Ovary (tissue), 9 donors: ENCODE results near the gene TMED5. TPM values are rescaled to one million over a fixed set of nuclear protein-coding genes. Genes with fewer than 3 reads are reported as not detected.

ENCODE experiments used
- DNase-seq, 5 donors: peaks; one replicate each; pipeline ENCODE4 v3.0.0-alpha.2; 2019 to 2020
- H3K27ac ChIP-seq, 2 donors: fragments of 200-600 bp; one replicate each; pipeline versions ENCODE4 v1.5.1 to v1.8.0; 2019 to 2022
- H3K27me3 ChIP-seq: fragments of 200-600 bp; one replicate; pipeline ENCODE4 v1.8.0; 2022
- H3K36me3 ChIP-seq: fragments of 200-600 bp; sonication (generic); one replicate; pipeline ENCODE4 v1.5.1; 2019
- H3K4me1 ChIP-seq: one replicate; pipeline ENCODE4 v1.8.1; 2013; ENCODE audit warnings: mild to moderate bottlenecking, moderate library complexity; ENCODE audit not compliant: insufficient read depth
- H3K4me3 ChIP-seq: fragments of 200-600 bp; sonication (generic); one replicate; pipeline ENCODE4 v1.5.1; 2017
- H3K9me3 ChIP-seq, 2 donors: fragments of 200-600 bp in 1 of 2; sonication (generic) in 1 of 2; one replicate each; pipeline versions ENCODE4 v1.5.1 to v1.8.1; 2013 to 2019; ENCODE audit warnings: mild to moderate bottlenecking in 1 of 2, moderate library complexity in 1 of 2
- EP300 ChIP-seq: sonication (generic); formaldehyde crosslinking; IDR thresholded peaks from one replicate; pipeline ENCODE4 v1.6.1; 2017; ENCODE audit warnings: antibody characterized with exemption
- POLR2A ChIP-seq: fragments of 450-650 bp; IDR thresholded peaks from one replicate; pipeline ENCODE4 v1.6.1; 2017; ENCODE audit warnings: antibody characterized with exemption, mild to moderate bottlenecking, moderate library complexity
- WGBS, 3 donors: extraction: QIAGEN DNeasy Blood & Tissue Kit in 1 of 3; methylation state at CpG; one replicate each; pipeline versions ENCODE4 v1.1.5 to v1.1.7; 2013 to 2017; 5-methylcytosine and 5-hydroxymethylcytosine counted together
- intact Hi-C, 4 donors: fragments of 100-400 bp; cut with DNase I; formaldehyde crosslinking; loops; one replicate each; pipeline versions ENCODE4 v1.11.0 to v1.15.1; 2022 to 2023
- polyA plus RNA-seq, 2 donors: library from polyadenylated mRNA; stranded (reverse); fragments of 200-250 nt in 1 of 2; fragments of 350-450 nt in 1 of 2; fragmentation: Illumina TruSeq in 1 of 2; extraction: RNeasy Lipid Tissue Mini Kit (QIAGEN cat#74804) in 1 of 2; gene quantifications; one replicate each; pipeline ENCODE4 v1.2.3, GENCODE V29; 2013 to 2014
- total RNA-seq, 7 donors: library from RNA; depleted of rRNA in 2 of 7; stranded (reverse); fragments of >200 nt in 2 of 7; fragmentation: NEBNext Ultra II Directional in 3 of 7; extraction: Animal tissue kit (Norgen Biotek cat#: 25700) in 3 of 7; gene quantifications; one replicate each; pipeline versions ENCODE4 v1.1.0 to v1.2.4, GENCODE V29; 2016 to 2023
- TF ChIP-seq, protein P1 (sequence below), 3 donors: fragments of 450-650 bp in 2 of 3; fragments of 200-600 bp in 1 of 3; IDR thresholded peaks; one replicate each; pipeline versions ENCODE4 v1.5.1 to v1.8.0; 2016 to 2022; ENCODE audit warnings: antibody characterized with exemption in 3 of 3, mild to moderate bottlenecking in 1 of 3
- donor health status: DM: no; HTN: no; CAD: no; lungs with moderate emphysema.
- donor health status: DM: no; HTN: no; CAD: no.
- donor health status: Bipolar disorder and iron deficiency.
- donor health status: DM: yes; HTN: yes; CAD: no.
- donor health status: DM: no; HTN: no; CAD: no.
- donor health status: DM: yes; HTN: yes; CAD: no.

The TMED5 gene
- total and polyA plus RNA-seq, 9 donors: 15.2 to 51.0 (median 37.1) TPM

DNA sequence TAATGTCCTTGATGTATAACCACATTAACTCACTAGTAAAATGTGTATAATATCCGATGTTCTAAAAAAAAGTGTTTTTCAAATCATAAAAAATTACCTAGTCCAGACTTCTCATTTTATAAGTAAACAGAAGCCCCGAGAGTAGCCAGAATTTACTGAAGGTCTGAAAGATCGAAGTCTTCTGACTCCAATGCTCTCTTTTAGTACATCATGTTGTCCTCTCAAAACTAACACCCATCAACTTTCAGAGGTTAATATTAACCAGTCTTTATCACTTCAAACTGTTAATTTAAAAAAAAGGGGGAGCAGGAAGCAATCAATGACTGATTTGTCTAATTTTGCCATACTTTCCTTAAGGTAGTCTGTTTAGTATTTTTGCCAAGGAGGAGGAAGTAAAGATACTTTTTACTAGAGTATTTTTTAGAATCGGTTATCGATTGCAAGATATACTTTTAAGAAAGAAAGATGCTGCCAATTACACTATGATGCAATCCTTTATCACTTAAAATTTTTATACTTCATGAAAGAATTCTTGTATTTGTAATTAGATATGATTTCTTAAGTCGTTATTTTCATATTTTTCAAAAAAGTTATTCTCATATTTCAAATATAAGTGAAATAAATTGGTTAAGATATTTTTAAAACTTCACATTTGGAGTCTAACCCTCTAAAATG lies 25.8 kb upstream of the TMED5 start:
- intact Hi-C loops: no loop called here
- Histone ChIP-seq H3K4me1 (no peaks in the 10 kb centered on the region), H3K27ac (peak overlapping the region in 1 of 2 donors; percentile 20), H3K36me3 (no peaks in the 10 kb centered on the region), H3K9me3 (no peaks in the 10 kb centered on the region), H3K27me3 (no peaks in the 10 kb centered on the region), H3K4me3 (no peak overlapping the region)
- TF ChIP-seq EP300: no peak
- no peak for TF ChIP-seq POLR2A
- TF ChIP-seq, protein P1, sequence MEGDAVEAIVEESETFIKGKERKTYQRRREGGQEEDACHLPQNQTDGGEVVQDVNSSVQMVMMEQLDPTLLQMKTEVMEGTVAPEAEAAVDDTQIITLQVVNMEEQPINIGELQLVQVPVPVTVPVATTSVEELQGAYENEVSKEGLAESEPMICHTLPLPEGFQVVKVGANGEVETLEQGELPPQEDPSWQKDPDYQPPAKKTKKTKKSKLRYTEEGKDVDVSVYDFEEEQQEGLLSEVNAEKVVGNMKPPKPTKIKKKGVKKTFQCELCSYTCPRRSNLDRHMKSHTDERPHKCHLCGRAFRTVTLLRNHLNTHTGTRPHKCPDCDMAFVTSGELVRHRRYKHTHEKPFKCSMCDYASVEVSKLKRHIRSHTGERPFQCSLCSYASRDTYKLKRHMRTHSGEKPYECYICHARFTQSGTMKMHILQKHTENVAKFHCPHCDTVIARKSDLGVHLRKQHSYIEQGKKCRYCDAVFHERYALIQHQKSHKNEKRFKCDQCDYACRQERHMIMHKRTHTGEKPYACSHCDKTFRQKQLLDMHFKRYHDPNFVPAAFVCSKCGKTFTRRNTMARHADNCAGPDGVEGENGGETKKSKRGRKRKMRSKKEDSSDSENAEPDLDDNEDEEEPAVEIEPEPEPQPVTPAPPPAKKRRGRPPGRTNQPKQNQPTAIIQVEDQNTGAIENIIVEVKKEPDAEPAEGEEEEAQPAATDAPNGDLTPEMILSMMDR (IDR thresholded peaks at IDR 0.05): no peak
- DNase-seq: no peak
- 59 to 78% (median 63%) methylated on average over 6 of the region's 6 CpGs for WGBS, 3 donors

DNA sequence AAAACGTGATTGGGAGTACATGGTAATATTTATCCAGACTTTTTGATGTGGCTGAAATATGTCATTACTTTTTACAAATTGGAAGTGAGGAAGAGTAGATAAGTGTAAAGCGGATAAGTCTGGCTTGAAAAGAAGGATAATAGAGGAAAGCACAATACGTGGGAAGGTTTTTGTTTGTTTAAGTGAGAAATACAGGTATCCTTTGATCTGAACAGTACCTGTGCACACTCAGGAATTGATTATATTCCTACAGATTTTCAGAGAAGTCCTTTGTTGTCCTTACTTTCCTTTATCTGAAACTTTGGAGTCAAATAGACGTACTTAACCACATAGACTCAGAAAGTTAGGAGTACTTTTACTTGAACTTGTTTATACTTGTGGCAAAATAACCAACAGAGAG lies 20.5 kb upstream of the TMED5 start:
- Histone ChIP-seq H3K4me1 (no peaks in the 10 kb centered on the region), H3K9me3 (no peaks in the 10 kb centered on the region), H3K27me3 (no peaks in the 10 kb centered on the region), H3K36me3 (no peaks in the 10 kb centered on the region), H3K4me3 (no peak overlapping the region), H3K27ac (no peak overlapping the region)
- DNase-seq: no peak
- WGBS, 3 donors: 89 to 94% (median 90%) methylated on average over 4 of the region's 4 CpGs
- intact Hi-C loops: loop anchor here in 1 of 4 donors (5.0 kb wide), 1 partner anchor 1948 kb away; no protein-coding TSS in a partner anchor
- TF ChIP-seq, protein P1 (IDR thresholded peaks at IDR 0.05): no peak
- no peak for TF ChIP-seq POLR2A
- no peak for TF ChIP-seq EP300

DNA sequence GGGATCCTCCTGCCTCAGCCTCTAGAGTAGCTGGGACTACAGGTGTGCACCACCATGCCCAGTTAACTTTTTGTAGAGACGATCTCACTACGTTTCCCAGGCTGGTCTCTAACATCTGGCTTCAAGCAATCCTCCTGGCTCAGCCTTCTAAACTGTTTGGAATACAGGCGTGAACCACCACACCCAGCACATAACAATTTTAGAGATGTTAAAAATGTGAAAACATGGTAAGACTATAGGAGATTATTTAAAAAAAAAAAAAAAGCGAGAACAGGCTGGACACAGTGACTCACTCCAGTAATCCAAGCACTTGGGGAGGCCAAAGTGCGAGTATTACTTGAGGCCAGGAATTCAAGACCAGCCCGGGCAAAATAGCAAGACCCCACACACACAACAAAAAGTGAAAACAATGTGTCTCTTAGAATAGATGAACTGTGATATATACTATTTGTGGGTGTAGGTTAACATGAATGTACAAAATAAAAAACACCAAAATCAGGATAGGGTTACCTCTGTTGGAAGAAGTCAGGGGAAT lies 19.9 kb upstream of the TMED5 start:
- DNase-seq: no peak
- H3K4me1 ChIP-seq: no peaks in the 10 kb centered on the region
- no peak overlapping the region for H3K4me3 ChIP-seq
- H3K27me3 ChIP-seq: no peaks in the 10 kb centered on the region
- no peak overlapping the region for H3K27ac ChIP-seq
- intact Hi-C loops: loop anchor here in 1 of 4 donors (5.0 kb wide), 1 partner anchor 1948 kb away; no protein-coding TSS in a partner anchor
- H3K9me3 ChIP-seq: no peaks in the 10 kb centered on the region
- 73 to 83% (median 75%) methylated on average over 6 of the region's 6 CpGs for WGBS, 3 donors
- H3K36me3 ChIP-seq: no peaks in the 10 kb centered on the region
- TF ChIP-seq EP300: no peak
- TF ChIP-seq POLR2A: no peak
- TF ChIP-seq, protein P1 (IDR thresholded peaks at IDR 0.05): no peak

DNA sequence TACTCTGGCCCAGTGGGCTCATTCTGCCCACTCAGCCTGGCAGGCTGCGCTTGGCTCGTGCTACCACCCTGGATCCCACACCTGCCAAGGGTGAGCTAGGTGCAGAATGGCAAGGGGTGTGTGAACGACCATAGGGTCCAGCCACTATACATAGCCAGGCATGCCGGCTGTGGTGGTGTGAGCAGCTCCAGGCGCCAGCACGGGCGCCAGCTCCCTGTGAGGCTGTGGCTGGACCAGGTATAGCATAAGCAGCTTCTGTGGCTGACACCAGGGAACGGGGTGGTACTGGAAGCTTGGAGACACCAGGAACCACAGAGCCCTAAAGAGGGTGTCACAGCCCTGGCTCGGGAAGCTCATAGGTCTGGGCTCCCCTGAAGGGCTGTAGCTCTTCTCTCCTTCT lies 18.9 kb upstream of the TMED5 start:
- 97 to 98% (median 98%) methylated on average over 9 of the region's 9 CpGs for WGBS, 3 donors
- H3K36me3 ChIP-seq: no peaks in the 10 kb centered on the region
- no peak overlapping the region for H3K27ac ChIP-seq
- no peak overlapping the region for H3K4me3 ChIP-seq
- no peak for DNase-seq
- intact Hi-C loops: no loop called here
- no peaks in the 10 kb centered on the region for H3K27me3 ChIP-seq
- H3K9me3 ChIP-seq: no peaks in the 10 kb centered on the region
- H3K4me1 ChIP-seq: no peaks in the 10 kb centered on the region
- TF ChIP-seq, protein P1 (IDR thresholded peaks at IDR 0.05): no peak
